ENCODE data around the gene MATN1. TPM values are rescaled to one million over a fixed set of nuclear protein-coding genes. Genes with fewer than 3 reads are reported as not detected.

Gene MATN1
- total and polyA plus RNA-seq, 7 donors = 0.09 to 0.54 (median 0.36) TPM; not detected in 4

- no peaks in the 10 kb centered on the region for H3K9me3 ChIP-seq
- no peaks in the 10 kb centered on the region for H3K36me3 ChIP-seq
- WGBS, 2 donors = 73 to 86% methylated on average over 10 of the region's 10 CpGs
- no peak overlapping the region for H3K4me3 ChIP-seq
- DNase-seq = no peak
- intact Hi-C loops (cut with DNase I) = no loop called here
- H3K27ac ChIP-seq = no peak overlapping the region
- TF ChIP-seq POLR2AphosphoS5 (IDR thresholded peaks at IDR 0.05) (no peak), EP300 (IDR thresholded peaks at IDR 0.05) (no peak), POLR2A (IDR thresholded peaks at IDR 0.05) (no peak)
- TF ChIP-seq, protein P1, sequence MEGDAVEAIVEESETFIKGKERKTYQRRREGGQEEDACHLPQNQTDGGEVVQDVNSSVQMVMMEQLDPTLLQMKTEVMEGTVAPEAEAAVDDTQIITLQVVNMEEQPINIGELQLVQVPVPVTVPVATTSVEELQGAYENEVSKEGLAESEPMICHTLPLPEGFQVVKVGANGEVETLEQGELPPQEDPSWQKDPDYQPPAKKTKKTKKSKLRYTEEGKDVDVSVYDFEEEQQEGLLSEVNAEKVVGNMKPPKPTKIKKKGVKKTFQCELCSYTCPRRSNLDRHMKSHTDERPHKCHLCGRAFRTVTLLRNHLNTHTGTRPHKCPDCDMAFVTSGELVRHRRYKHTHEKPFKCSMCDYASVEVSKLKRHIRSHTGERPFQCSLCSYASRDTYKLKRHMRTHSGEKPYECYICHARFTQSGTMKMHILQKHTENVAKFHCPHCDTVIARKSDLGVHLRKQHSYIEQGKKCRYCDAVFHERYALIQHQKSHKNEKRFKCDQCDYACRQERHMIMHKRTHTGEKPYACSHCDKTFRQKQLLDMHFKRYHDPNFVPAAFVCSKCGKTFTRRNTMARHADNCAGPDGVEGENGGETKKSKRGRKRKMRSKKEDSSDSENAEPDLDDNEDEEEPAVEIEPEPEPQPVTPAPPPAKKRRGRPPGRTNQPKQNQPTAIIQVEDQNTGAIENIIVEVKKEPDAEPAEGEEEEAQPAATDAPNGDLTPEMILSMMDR (IDR thresholded peaks at IDR 0.05) = no peak
- H3K27me3 ChIP-seq = no peaks in the 10 kb centered on the region
- no peaks in the 10 kb centered on the region for H3K4me1 ChIP-seq
These were observed 7.9 kb upstream of the MATN1 start for GRCh38 chr1:30731109-30731805.

GRCh38 chr1:30730346-30731108 is 7.1 kb upstream of the MATN1 start:
- intact Hi-C loops (cut with DNase I) = no loop called here
- H3K27me3 ChIP-seq = no peaks in the 10 kb centered on the region
- TF ChIP-seq, protein P1 (IDR thresholded peaks at IDR 0.05) = no peak
- no peak for TF ChIP-seq POLR2AphosphoS5 (IDR thresholded peaks at IDR 0.05)
- H3K4me3 ChIP-seq = no peak overlapping the region
- peaks cover 0 to 3% (median 0%) of the 10 kb centered on the region in 4 donors for H3K36me3 ChIP-seq
- no peak for DNase-seq
- no peaks in the 10 kb centered on the region for H3K9me3 ChIP-seq
- H3K4me1 ChIP-seq = no peaks in the 10 kb centered on the region
- WGBS, 2 donors = 70 to 79% methylated on average over 23 of the region's 23 CpGs
- H3K27ac ChIP-seq = no peak overlapping the region

GRCh38 chr1:30729901-30730300 is 6.5 kb upstream of the MATN1 start:
- TF ChIP-seq POLR2A (IDR thresholded peaks at IDR 0.05) (no peak), EP300 (IDR thresholded peaks at IDR 0.05) (no peak)
- TF ChIP-seq, protein P1 (IDR thresholded peaks at IDR 0.05) = no peak
- intact Hi-C loops (cut with DNase I) = no loop called here
- Histone ChIP-seq H3K4me3 (no peak overlapping the region), H3K27ac (no peak overlapping the region), H3K4me1 (no peaks in the 10 kb centered on the region), H3K27me3 (no peaks in the 10 kb centered on the region), H3K9me3 (no peaks in the 10 kb centered on the region), H3K36me3 (peaks cover 0 to 4% (median 0%) of the 10 kb centered on the region in 4 donors)
- 70 to 83% methylated on average over 6 of the region's 6 CpGs for WGBS, 2 donors
- no peak for DNase-seq

DNA sequence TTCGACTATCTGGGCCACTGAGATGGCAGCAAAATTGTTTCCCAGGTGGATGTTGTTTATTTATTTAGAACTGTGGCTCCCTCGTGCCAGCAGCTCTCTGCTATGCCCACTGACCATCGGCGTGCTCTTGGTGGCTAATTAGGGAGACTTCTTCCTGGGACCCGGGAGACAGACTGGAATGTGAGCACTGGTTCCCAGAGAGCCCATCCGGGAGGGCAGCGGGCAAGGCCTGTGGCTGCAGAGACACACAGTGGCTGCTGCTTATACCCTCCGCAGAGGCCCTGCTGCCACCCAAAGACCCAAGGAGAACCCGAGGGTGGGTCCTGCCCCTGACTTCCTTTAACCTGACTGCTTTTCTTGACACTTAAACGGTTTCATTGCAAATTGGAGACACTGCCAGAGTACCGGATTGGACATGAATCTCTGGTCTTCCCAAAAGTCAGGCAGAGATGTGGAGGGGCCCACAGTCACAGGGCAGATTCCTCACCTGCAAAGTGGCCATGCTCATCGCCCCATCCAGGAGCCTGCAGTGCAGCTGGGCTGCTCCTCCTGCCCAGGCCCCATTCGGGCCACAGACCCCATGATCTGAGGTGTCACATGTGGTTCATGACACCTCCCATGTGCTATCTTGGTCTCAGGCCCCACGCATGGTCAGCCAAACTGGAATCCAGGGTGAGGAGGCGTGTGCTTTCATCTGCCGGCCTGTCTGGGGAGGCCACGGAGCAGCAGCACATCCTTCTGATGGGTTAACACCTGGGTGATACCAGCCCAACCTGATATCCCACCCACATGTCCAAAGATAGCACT is 5.7 kb upstream of the MATN1 start:
- DNase-seq = no peak
- Histone ChIP-seq H3K27ac (no peak overlapping the region), H3K4me1 (no peaks in the 10 kb centered on the region), H3K4me3 (no peak overlapping the region), H3K36me3 (peaks cover 0 to 4% (median 0%) of the 10 kb centered on the region in 4 donors), H3K9me3 (no peaks in the 10 kb centered on the region), H3K27me3 (no peaks in the 10 kb centered on the region)
- WGBS, 2 donors = 72 to 83% methylated on average over 17 of the region's 17 CpGs
- intact Hi-C loops (cut with DNase I) = no loop called here
- TF ChIP-seq POLR2A (IDR thresholded peaks at IDR 0.05) = no peak
- TF ChIP-seq POLR2AphosphoS5 (IDR thresholded peaks at IDR 0.05) = no peak
- TF ChIP-seq, protein P1 (IDR thresholded peaks at IDR 0.05) = no peak
- no peak for TF ChIP-seq EP300 (IDR thresholded peaks at IDR 0.05)
